ENCODE measurements around the gene FBXO42.

FBXO42 gene

GRCh38 chr1:16202281-16203210 is 149.7 kb downstream of the FBXO42 start:
- H3K4me3 ChIP-seq (ENCODE audit: low read depth, low read length), result no peak overlapping the region
- DNase-seq (ENCODE audit: low read depth), result no peak
- TF ChIP-seq CTCF (conservative IDR thresholded peaks at IDR 0.05; ENCODE audit: low read depth, low read length), result no peak

GRCh38 chr1:16199700-16200099 is 152.6 kb downstream of the FBXO42 start:
- no peak for TF ChIP-seq CTCF (conservative IDR thresholded peaks at IDR 0.05; ENCODE audit: low read depth, low read length)
- H3K4me3 ChIP-seq (ENCODE audit: low read depth, low read length), result no peak overlapping the region
- DNase-seq (ENCODE audit: low read depth), result no peak

GRCh38 chr1:16199157-16199501 is 153.2 kb downstream of the FBXO42 start:
- H3K4me3 ChIP-seq (ENCODE audit: low read depth, low read length), result no peak overlapping the region
- TF ChIP-seq CTCF (conservative IDR thresholded peaks at IDR 0.05; ENCODE audit: low read depth, low read length), result no peak
- DNase-seq (ENCODE audit: low read depth), result no peak

- TF ChIP-seq CTCF (conservative IDR thresholded peaks at IDR 0.05; ENCODE audit: low read depth, low read length), result no peak
- H3K4me3 ChIP-seq (ENCODE audit: low read depth, low read length), result no peak overlapping the region
- DNase-seq (ENCODE audit: low read depth), result no peak
Measured at GRCh38 chr1:16198444-16199156, 153.7 kb downstream of the FBXO42 start.

GRCh38 chr1:16196874-16197273 is 155.4 kb downstream of the FBXO42 start:
- no peak for DNase-seq (ENCODE audit: low read depth)
- TF ChIP-seq CTCF (conservative IDR thresholded peaks at IDR 0.05; ENCODE audit: low read depth, low read length), result no peak
- H3K4me3 ChIP-seq (ENCODE audit: low read depth, low read length), result no peak overlapping the region
